GM12873 (cell line): ENCODE measurements around the gene ZNF699.

Experiments
- TF ChIP-seq, protein P1 (sequence below): IDR thresholded peaks from 2 replicates; pipeline ENCODE4 v1.5.1; 2012; ENCODE audit warnings: low read depth, mild to moderate bottlenecking, moderate library complexity, low read length, control low read depth; ENCODE audit not compliant: insufficient read depth; ENCODE audit errors: missing control alignments

ZNF699 gene

DNA sequence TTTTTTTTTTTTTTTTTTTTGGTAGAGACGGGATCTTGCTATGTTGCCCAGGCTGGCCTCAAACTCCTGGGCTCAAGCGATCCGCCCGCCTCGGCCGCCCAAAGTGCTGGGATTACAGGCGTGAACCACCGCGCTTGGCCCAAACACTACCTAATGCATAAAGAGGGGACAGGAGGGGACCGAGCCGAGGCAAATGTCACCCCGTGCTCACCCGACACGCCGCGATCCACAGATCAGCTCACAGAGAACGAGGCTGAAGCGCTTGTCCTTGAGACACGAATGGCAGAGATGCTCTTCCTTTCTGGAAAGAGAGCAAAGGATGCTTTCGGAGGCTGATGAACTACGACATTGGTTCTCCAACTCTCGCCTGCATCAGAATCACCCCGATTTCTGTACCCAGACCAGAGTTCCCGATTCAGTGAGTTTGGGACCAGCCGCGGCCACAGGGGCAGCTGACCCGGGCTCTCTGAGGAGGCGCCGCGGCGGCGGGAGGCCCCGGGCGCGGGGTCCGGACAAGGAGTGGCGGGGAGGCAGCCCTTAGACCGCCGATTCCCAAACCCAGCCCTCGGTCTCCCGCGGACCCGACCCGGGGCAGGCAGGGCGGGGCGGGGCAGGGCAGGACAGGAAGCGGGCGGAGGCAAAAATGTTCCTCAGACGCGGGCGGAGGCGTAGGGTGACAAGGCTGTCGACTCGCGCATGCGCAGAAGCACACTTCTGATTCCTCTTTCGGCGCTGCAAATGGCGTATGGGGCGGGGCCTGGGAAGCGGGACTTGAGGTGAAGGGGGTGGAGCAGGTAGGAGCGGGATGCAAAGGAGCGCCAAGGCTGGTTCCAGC is at the start of gene ZNF699:
ZNF699 (minus strand) TSS at position 700 of the 835 bp plus-strand sequence. CDS start 4,719 bp downstream, outside the sequence.
- TF ChIP-seq, protein P1, sequence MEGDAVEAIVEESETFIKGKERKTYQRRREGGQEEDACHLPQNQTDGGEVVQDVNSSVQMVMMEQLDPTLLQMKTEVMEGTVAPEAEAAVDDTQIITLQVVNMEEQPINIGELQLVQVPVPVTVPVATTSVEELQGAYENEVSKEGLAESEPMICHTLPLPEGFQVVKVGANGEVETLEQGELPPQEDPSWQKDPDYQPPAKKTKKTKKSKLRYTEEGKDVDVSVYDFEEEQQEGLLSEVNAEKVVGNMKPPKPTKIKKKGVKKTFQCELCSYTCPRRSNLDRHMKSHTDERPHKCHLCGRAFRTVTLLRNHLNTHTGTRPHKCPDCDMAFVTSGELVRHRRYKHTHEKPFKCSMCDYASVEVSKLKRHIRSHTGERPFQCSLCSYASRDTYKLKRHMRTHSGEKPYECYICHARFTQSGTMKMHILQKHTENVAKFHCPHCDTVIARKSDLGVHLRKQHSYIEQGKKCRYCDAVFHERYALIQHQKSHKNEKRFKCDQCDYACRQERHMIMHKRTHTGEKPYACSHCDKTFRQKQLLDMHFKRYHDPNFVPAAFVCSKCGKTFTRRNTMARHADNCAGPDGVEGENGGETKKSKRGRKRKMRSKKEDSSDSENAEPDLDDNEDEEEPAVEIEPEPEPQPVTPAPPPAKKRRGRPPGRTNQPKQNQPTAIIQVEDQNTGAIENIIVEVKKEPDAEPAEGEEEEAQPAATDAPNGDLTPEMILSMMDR, result no peak

DNA sequence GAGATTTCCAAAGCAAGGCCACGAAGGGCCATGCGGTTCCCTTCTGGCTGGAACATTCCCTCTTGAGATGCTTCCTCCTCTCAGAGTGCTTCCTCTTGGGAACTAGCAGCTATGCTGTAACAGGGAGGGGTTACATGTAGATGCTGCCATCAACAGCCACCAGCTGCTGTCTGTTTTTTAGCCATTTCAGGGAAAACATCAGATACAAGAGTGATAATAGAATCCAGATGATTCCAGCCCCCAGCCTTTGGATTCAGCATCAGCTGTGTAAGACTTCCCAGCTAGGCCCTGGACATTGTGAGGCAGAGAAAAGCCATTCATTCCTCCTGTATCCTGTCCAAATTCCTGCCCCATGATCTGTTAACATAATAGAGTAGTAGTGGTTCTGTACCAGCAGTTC is 45.0 kb upstream of the ZNF699 start:
- TF ChIP-seq, protein P1, result no peak

DNA sequence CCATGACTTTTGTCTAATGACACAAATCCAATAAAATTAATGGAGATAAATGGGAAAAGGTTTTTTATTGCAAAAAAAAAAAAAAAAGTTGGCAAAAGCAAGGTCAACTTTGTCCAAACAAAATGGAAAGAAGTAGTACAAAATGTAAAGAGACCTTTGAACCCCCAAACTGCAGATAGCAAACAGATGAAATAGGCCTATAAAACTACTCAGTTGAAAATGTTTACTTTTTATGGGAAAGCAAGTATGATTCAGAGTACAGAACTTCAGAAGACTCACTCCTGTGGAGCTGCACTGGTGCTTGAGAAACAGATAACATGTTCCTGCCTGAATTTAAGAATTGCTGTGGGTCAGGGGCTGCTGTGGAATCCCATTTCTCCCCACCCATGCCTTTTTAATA is 43.4 kb upstream of the ZNF699 start:
- TF ChIP-seq, protein P1, result no peak

- TF ChIP-seq, protein P1, result no peak
Observed at GRCh38 chr19:9352505-9352904, 42.9 kb upstream of the ZNF699 start.

GRCh38 chr19:9348671-9349070 is 39.0 kb upstream of the ZNF699 start:
- TF ChIP-seq, protein P1, result no peak

GRCh38 chr19:9348253-9348652 is 38.6 kb upstream of the ZNF699 start:
- TF ChIP-seq, protein P1, result no peak

DNA sequence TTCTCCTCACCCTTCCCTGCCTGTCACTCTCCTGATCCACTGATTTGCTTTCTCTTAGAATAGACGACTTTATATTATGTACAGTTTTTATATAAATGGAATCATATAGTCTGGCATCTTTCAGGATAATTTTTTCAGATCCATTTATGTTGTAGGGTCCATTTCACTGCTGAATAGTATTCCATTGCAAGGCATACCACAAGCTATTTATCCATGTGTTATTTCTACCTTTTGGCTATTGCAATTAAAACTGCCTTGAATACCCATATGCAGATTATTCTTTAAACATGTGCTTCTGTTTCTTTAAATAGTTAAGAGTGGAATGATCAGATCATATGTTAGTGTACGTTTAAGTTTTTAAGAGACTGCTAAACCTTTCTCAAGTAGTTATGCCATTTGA is 35.4 kb upstream of the ZNF699 start:
- TF ChIP-seq, protein P1, result no peak
